Colon (tissue), 2 donors: ENCODE data around the gene DISP1.

Source experiments
- FAIRE-seq: peaks from 2 replicates; lab custom pipeline; 2012; peaks lifted over from hg19 to GRCh38; lab: Jason Lieb, UNC
- donor health status: control.
- donor health status: control.

Gene DISP1

DNA sequence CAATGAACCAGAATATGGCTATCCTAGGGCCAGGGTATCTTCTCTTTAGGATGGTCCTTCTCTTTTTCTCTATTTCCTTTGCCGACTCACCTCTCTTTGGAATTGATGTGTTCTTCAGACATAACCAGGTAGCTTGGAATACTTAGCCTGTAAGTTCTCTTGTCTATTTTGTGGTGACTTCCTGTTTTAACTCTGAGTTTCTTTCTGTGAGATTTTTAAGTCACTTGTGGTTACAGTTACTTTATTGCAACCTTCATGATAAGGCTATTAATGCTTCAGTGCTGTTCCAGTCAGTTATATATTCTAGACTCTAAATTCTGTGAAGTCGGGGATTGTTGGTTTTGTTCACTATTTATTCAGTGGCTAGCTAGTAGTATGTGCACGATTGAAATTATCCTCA lies 46.2 kb downstream of the DISP1 start:
- FAIRE-seq, result no peak
